Neuronal stem cell (in vitro differentiated cells): Measurements from ENCODE around the gene LRP1B.

Source experiments
- DNase-seq: peaks from one replicate; pipeline ENCODE4 v3.0.0-alpha.2; 2013; ENCODE audit warnings: low spot score
- H2AFZ ChIP-seq: one replicate; pipeline ENCODE4 v1.6.1; 2013; ENCODE audit warnings: mild to moderate bottlenecking, low read length, inconsistent platforms
- H2AK5ac ChIP-seq: 2 replicates; pipeline ENCODE4 v1.6.1; 2013; ENCODE audit warnings: low read depth, mild to moderate bottlenecking, inconsistent platforms, low read length, moderate library complexity, mixed read lengths
- H2BK120ac ChIP-seq: 2 replicates; pipeline ENCODE4 v1.6.1; 2013; ENCODE audit warnings: low read depth, mild to moderate bottlenecking, inconsistent platforms, low read length, moderate library complexity, mixed read lengths
- H2BK12ac ChIP-seq: one replicate; pipeline ENCODE4 v1.6.1; 2013; ENCODE audit warnings: low read length, inconsistent platforms
- H2BK15ac ChIP-seq: 2 replicates; pipeline ENCODE4 v1.6.1; 2013; ENCODE audit warnings: mild to moderate bottlenecking, low read length, inconsistent platforms, mixed read lengths
- H2BK5ac ChIP-seq: one replicate; pipeline ENCODE4 v1.6.1; 2013; ENCODE audit warnings: inconsistent platforms, mild to moderate bottlenecking, low read length, moderate library complexity
- H3K14ac ChIP-seq: one replicate; pipeline ENCODE4 v1.6.1; 2013; ENCODE audit warnings: low read length, inconsistent platforms
- H3K18ac ChIP-seq: 2 replicates; pipeline ENCODE4 v1.6.1; 2013; ENCODE audit warnings: low read length, inconsistent platforms
- H3K23ac ChIP-seq: 2 replicates; pipeline ENCODE4 v1.6.1; 2013; ENCODE audit warnings: low read depth, mild to moderate bottlenecking, mixed read lengths, low read length, inconsistent platforms; ENCODE audit not compliant: poor library complexity
- H3K27ac ChIP-seq: replicated peaks from 3 replicates; pipeline ENCODE4 v1.5.1; 2013; ENCODE audit warnings: low read length, inconsistent platforms
- H3K27me3 ChIP-seq, 3 experiments: 2 replicates each; pipeline ENCODE4 v1.6.1; 2013; ENCODE audit warnings: low read length in 3 of 3, mild to moderate bottlenecking in 2 of 3, inconsistent platforms in 1 of 3, low read depth in 1 of 3, mixed read lengths in 1 of 3, moderate library complexity in 1 of 3; ENCODE audit not compliant: control insufficient read depth in 3 of 3, insufficient read depth in 3 of 3
- H3K36me3 ChIP-seq, 2 donors: replicated peaks in 1 of 2; 2 replicates each; pipeline ENCODE4 v1.6.1; 2013; ENCODE audit warnings: low read length in 2 of 2; ENCODE audit not compliant: control insufficient read depth in 2 of 2, insufficient read depth in 2 of 2
- H3K4ac ChIP-seq: 2 replicates; pipeline ENCODE4 v1.6.1; 2013; ENCODE audit warnings: inconsistent platforms, mild to moderate bottlenecking, low read length, moderate library complexity
- H3K4me1 ChIP-seq, 2 donors: 1 replicate in 1 of 2; 2 replicates in 1 of 2; pipeline ENCODE4 v1.6.1; 2013; ENCODE audit warnings: low read length in 2 of 2, low read depth in 1 of 2; ENCODE audit not compliant: control insufficient read depth in 2 of 2, insufficient read depth in 1 of 2
- H3K4me2 ChIP-seq: one replicate; pipeline ENCODE4 v1.6.1; 2013; ENCODE audit warnings: mild to moderate bottlenecking, low read length, inconsistent platforms; ENCODE audit not compliant: insufficient read depth, poor library complexity, severe bottlenecking
- H3K4me3 ChIP-seq, 2 donors: 2 replicates each; pipeline ENCODE4 v1.5.1; 2013; ENCODE audit warnings: low read length in 2 of 2, mild to moderate bottlenecking in 2 of 2, inconsistent platforms in 1 of 2, moderate library complexity in 1 of 2
- H3K79me1 ChIP-seq: one replicate; pipeline ENCODE4 v1.6.1; 2013; ENCODE audit warnings: low read depth, mild to moderate bottlenecking, inconsistent platforms, low read length, moderate library complexity
- H3K9ac ChIP-seq: one replicate; pipeline ENCODE4 v1.6.1; 2013; ENCODE audit warnings: mild to moderate bottlenecking, low read depth, low read length, inconsistent platforms; ENCODE audit not compliant: poor library complexity
- H3K9me3 ChIP-seq, 2 donors: replicated peaks in 1 of 2; 2 replicates each; pipeline versions ENCODE3 to v1.6.1; 2013; ENCODE audit warnings: low read length in 2 of 2, mild to moderate bottlenecking in 2 of 2, inconsistent platforms in 1 of 2, low read depth in 1 of 2, mixed read lengths in 1 of 2, moderate library complexity in 1 of 2; ENCODE audit not compliant: control insufficient read depth in 2 of 2, insufficient read depth in 1 of 2
- H4K8ac ChIP-seq: one replicate; pipeline ENCODE4 v1.6.1; 2013; ENCODE audit warnings: low read depth, mild to moderate bottlenecking, inconsistent platforms, low read length, moderate library complexity
- H4K91ac ChIP-seq: one replicate; pipeline ENCODE4 v1.6.1; 2013; ENCODE audit warnings: low read length, low read depth, mild to moderate bottlenecking, inconsistent platforms; ENCODE audit not compliant: poor library complexity
- WGBS, 2 donors: extraction: QIAGEN DNeasy Blood & Tissue Kit; methylation state at CpG; one replicate each; pipeline ENCODE4 v1.1.7; 2013; ENCODE audit warnings: missing lambda C conversion rate in 2 of 2, mixed read lengths in 1 of 2; ENCODE audit not compliant: insufficient read length in 2 of 2, insufficient replicate concordance in 1 of 2; ENCODE audit errors: extremely low coverage in 2 of 2; 5-methylcytosine and 5-hydroxymethylcytosine counted together

The LRP1B gene

DNA sequence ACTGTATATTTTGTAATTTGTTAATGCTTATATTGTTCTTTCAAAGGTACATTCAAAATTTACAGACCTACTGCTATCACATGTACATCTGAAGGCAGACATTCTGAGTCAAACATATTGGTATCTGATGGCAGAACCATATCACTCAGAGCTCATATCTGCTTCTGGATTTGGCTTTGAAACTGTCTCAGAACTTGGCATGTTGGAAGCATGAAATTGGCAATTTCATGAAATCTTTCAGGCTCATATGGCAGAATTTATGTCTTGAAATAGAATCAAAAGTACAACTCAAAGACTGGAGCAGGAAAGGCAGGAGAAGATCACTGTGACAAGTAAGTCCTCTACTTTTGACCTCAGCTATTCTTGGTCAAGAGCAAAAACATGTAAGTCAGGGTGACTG, 202.3 kb downstream of the LRP1B start:
- no peak overlapping the region for H2BK120ac ChIP-seq
- no peak overlapping the region for H3K18ac ChIP-seq
- no peak overlapping the region for H3K23ac ChIP-seq

DNA sequence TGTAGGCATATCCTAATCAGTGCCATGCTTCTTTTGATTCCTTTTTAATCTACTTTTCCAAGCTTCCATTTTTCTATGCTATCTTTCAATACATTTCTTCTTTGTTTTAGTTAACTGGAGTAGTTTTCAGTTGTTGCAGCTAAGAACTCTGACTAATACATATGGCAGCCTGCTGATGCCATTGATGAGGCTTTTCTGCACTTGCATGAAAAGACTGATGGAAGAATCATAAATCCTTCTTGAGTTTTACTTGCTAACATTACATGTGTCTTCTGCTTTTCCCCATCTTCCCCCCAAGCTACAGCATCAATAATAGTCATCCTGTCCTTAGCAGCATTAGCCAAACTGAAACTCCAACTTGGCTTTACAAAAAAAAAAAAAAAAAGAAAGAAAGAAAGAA, 203.3 kb downstream of the LRP1B start:
- H3K79me1 ChIP-seq: no peaks in the 10 kb centered on the region
- no peak overlapping the region for H3K9ac ChIP-seq
- no peaks in the 10 kb centered on the region for H3K36me3 ChIP-seq
- no peaks in the 10 kb centered on the region for H3K27me3 ChIP-seq
- no peak overlapping the region for H4K91ac ChIP-seq
- H3K4me1 ChIP-seq: no peaks in the 10 kb centered on the region
- no peak overlapping the region for H2AK5ac ChIP-seq
- no peak overlapping the region for H3K18ac ChIP-seq
- no peak overlapping the region for H2AFZ ChIP-seq
- H3K27ac ChIP-seq: no peak overlapping the region
- no peak overlapping the region for H3K14ac ChIP-seq
- no peaks in the 10 kb centered on the region for H3K9me3 ChIP-seq
- H3K4me2 ChIP-seq: no peak overlapping the region
- no peak overlapping the region for H3K4ac ChIP-seq
- no peak for DNase-seq
- H2BK120ac ChIP-seq: no peak overlapping the region
- no peak overlapping the region for H3K23ac ChIP-seq
- H2BK15ac ChIP-seq: no peak overlapping the region
- H2BK12ac ChIP-seq: no peak overlapping the region
- H3K4me3 ChIP-seq: no peak overlapping the region
- H2BK5ac ChIP-seq: no peak overlapping the region
- H4K8ac ChIP-seq: no peak overlapping the region

More for the DNA sequence above, 202.3 kb downstream of the LRP1B start:
- H3K27me3 ChIP-seq: no peaks in the 10 kb centered on the region
- DNase-seq: no peak
- no peaks in the 10 kb centered on the region for H3K4me1 ChIP-seq
- H2BK15ac ChIP-seq: no peak overlapping the region
- H2AFZ ChIP-seq: no peak overlapping the region
- no peak overlapping the region for H3K4ac ChIP-seq
- H2AK5ac ChIP-seq: no peak overlapping the region
- no peak overlapping the region for H3K14ac ChIP-seq
- H3K4me3 ChIP-seq: no peak overlapping the region
- H2BK12ac ChIP-seq: no peak overlapping the region
- H4K91ac ChIP-seq: no peak overlapping the region
- H4K8ac ChIP-seq: no peak overlapping the region
- no peaks in the 10 kb centered on the region for H3K9me3 ChIP-seq
- H2BK5ac ChIP-seq: no peak overlapping the region
- no peak overlapping the region for H3K4me2 ChIP-seq
- H3K79me1 ChIP-seq: no peaks in the 10 kb centered on the region
- no peaks in the 10 kb centered on the region for H3K36me3 ChIP-seq
- H3K27ac ChIP-seq: no peak overlapping the region
- no peak overlapping the region for H3K9ac ChIP-seq

DNA sequence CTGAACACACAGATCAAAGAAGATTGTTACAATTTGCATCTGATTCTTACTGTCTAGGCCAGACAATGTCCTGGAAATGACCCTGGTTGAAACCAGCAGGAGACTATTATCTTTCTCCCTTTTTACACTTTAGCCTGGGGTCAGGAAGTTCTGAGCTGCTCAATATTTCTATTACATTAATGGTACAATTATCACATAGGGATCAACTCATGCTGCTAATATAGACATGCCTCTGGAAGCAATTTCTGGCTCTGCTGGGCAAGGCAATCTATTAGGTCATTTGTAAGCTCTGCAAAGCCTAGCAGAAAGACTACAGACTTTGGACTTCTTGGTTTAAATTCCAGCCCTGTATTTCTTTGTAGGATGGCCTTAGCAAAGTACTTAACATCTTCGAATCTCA, 205.3 kb downstream of the LRP1B start:
- Histone ChIP-seq H3K9ac (no peak overlapping the region), H3K9me3 (no peaks in the 10 kb centered on the region), H3K23ac (no peak overlapping the region), H3K36me3 (no peaks in the 10 kb centered on the region), H3K4me3 (no peak overlapping the region), H2BK5ac (no peak overlapping the region), H2BK15ac (no peak overlapping the region), H3K14ac (no peak overlapping the region), H4K8ac (no peak overlapping the region), H2AFZ (no peak overlapping the region), H3K4me1 (no peaks in the 10 kb centered on the region), H3K27ac (no peak overlapping the region), H3K27me3 (no peaks in the 10 kb centered on the region), H2BK12ac (no peak overlapping the region), H3K79me1 (no peaks in the 10 kb centered on the region), H3K4ac (no peak overlapping the region), H4K91ac (no peak overlapping the region), H3K18ac (no peak overlapping the region), H3K4me2 (no peak overlapping the region), H2AK5ac (no peak overlapping the region), H2BK120ac (no peak overlapping the region)
- no CpG with 5 or more reads among the region's 1 CpG for WGBS, 2 donors
- DNase-seq: no peak

DNA sequence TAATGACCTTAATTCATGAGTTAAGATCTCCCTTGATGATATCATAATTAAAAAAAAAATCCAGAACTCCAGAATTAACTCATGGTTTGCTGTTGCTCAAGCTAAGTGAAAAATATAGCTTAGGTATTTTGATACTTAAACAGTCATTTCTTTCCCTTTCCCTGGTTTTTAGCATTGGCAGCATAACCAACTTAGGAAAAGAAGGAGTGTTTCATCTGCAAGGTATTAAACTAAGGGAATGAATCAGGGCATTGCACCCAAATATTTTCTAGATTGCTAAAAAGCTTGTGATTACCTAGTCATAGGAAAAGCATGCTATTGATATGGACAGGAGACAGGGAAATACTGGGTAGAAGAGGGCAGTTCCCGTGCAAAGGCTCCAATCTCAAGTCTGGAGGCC, 207.2 kb downstream of the LRP1B start:
- Histone ChIP-seq H4K8ac (no peak overlapping the region), H3K4ac (no peak overlapping the region), H3K23ac (no peak overlapping the region), H3K27me3 (no peaks in the 10 kb centered on the region), H3K4me3 (no peak overlapping the region), H3K14ac (no peak overlapping the region), H3K4me1 (no peaks in the 10 kb centered on the region), H3K36me3 (no peaks in the 10 kb centered on the region), H2AFZ (no peak overlapping the region), H2BK120ac (no peak overlapping the region), H2BK12ac (no peak overlapping the region), H3K4me2 (no peak overlapping the region), H3K9ac (no peak overlapping the region), H4K91ac (no peak overlapping the region), H2BK5ac (no peak overlapping the region), H2AK5ac (no peak overlapping the region), H3K79me1 (no peaks in the 10 kb centered on the region), H3K18ac (no peak overlapping the region), H3K27ac (no peak overlapping the region), H3K9me3 (no peaks in the 10 kb centered on the region), H2BK15ac (no peak overlapping the region)
- DNase-seq: no peak
- WGBS, 2 donors: no CpG with 5 or more reads among the region's 1 CpG
